ENCODE data around the gene PSKH1.

PSKH1 gene

DNA sequence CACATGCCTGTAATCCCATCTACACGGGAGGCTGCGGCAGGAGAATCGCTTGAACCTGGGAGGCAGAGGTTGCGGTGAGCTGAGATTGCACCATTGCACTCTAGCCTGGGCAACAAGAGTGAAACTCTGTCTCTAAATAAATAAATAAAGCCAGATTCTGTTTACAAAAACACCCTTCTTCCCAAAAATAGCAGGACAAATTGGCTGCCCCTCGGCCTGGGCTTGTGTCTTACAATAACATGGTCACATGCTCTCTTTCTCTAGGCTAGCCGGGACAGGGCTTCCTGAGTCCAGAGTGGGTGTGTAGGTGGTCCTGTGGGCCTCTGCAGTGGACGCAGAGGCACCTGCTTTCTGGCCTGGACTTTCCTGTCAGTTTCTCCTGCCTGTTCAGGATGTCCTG is 23.4 kb upstream of the PSKH1 start:
- no peak for DNase-seq (ENCODE audit: extremely low read depth, low read depth)

DNA sequence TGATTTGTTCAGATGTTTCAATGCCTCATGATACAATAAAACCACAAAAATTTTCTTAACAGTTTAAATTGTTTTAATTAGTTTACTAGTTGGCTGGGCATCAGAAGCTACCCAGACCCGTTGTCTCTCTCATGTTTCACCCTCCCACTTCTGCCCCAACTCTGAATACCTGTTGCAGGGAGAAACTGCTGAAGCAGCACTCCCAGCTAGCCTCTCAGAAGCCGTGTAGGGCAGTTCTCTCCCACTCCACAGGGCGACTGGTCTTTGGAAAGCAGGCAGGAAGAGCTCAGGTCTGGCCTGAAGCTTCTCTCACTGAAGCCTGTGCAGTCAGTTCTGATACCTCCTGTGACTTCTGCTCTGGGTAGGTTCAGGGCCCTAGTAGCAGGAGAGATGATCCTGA is 21.8 kb upstream of the PSKH1 start:
- no peak for DNase-seq (ENCODE audit: extremely low read depth, low read depth)
- TF ChIP-seq, protein P1, sequence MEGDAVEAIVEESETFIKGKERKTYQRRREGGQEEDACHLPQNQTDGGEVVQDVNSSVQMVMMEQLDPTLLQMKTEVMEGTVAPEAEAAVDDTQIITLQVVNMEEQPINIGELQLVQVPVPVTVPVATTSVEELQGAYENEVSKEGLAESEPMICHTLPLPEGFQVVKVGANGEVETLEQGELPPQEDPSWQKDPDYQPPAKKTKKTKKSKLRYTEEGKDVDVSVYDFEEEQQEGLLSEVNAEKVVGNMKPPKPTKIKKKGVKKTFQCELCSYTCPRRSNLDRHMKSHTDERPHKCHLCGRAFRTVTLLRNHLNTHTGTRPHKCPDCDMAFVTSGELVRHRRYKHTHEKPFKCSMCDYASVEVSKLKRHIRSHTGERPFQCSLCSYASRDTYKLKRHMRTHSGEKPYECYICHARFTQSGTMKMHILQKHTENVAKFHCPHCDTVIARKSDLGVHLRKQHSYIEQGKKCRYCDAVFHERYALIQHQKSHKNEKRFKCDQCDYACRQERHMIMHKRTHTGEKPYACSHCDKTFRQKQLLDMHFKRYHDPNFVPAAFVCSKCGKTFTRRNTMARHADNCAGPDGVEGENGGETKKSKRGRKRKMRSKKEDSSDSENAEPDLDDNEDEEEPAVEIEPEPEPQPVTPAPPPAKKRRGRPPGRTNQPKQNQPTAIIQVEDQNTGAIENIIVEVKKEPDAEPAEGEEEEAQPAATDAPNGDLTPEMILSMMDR (IDR thresholded peaks at IDR 0.05; ENCODE audit: low read depth, low read length), result no peak

More for the DNA sequence above, 23.4 kb upstream of the PSKH1 start:
- TF ChIP-seq, protein P1 (IDR thresholded peaks at IDR 0.05; ENCODE audit: low read depth, low read length), result no peak

DNA sequence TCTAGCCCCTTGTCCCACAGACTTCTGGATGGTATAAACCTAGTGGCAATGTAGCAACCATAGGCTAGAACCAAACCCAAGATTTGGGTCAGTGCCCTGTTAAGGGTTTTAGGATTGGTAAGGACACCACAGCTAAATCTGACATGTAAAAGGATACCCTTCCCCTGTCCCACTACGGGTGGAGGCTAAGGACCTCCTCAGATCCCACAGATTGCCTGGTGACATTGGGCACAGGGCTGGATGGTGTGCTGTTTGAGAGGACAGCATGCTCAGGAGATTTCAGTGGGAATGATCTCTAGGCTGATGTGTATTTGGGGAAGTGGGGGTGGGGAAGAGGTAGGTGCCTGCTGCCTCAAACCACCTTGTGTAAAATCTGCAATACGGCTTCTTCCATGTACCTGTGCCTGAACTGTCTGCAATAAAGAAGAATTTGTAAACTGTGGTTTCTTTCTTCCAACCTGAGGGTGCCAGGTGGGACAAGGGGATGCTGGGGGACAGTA is 20.9 kb upstream of the PSKH1 start:
- TF ChIP-seq, protein P1 (IDR thresholded peaks at IDR 0.05; ENCODE audit: low read depth, low read length), result no peak
- DNase-seq (ENCODE audit: extremely low read depth, low read depth), result no peak

- TF ChIP-seq, protein P1 (IDR thresholded peaks at IDR 0.05; ENCODE audit: low read depth, low read length), result no peak
- peak; percentile 50 for DNase-seq (ENCODE audit: extremely low read depth, low read depth)
Observed at GRCh38 chr16:67872631-67873434, 20.2 kb upstream of the PSKH1 start, which contains the start of gene EDC4. Gene EDC4, plus strand, starts transcription at chr16:67873052. Its CDS starts 210 bp downstream, at chr16:67873262.

DNA sequence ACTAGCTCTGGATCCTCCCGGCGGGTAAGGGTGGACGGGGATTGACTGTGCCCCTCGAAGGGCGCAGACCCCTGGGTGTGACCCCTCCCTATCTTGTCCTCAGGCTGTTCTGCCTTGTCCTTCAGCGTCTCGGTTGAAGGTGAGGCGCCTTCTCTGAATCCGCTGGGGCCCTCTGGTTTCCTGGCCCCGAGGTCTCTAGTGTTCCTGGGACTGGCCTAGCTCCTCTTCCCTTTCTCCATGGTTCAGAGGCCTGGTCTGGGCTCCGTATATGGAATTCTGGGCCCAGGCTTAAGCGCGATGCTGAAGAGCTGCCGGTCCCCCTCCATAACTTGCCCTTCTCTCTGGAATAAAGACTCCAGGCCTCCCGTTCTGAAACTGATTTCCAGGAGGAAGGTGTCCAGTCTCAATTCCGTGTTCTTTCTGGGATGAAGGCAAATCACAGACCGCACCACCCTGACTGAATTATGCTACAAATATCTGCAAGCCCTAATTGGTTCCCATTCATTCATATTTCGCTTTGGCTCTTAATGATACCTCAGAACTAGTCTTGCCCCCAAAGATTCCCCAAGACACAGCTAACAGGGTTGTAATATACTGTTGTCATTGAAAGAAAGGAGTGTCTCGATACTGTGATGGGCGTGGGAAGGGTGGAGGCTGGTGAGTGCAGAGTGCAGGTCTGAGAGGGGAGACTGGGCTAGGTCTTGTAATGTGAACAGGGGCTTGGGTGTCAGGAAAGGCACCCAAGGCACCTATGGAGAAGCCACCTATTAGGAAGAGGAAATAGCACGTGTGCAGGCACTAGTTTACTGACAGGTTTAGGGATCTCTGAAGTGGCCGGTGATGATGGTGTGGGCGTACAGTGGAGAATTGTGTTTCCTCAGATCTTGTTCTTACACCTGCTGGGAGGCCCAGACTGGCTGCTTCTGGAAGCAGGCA is 19.4 kb upstream of the PSKH1 start:
- DNase-seq (ENCODE audit: extremely low read depth, low read depth), result no peak
- TF ChIP-seq, protein P1 (IDR thresholded peaks at IDR 0.05; ENCODE audit: low read depth, low read length), result no peak

DNA sequence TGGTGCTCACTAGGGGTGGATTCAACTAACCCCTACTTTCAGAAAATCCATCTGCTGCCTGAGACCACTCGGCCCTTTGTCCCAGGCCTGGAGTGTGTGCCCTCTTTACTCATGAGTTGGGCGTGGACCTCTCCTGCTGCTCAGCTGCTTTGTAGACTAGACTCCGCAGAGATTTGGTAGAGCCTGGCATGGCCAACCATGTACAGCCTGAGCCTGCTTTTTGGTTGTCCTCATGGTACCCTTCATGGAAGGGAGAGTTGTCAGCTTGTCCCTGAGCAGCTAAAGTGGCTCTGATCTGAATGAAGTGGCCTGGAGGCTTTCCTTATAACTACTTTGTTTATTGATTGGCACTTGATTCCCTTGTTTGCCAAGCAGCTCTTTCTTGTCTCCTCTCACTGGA is 18.7 kb upstream of the PSKH1 start:
- DNase-seq (ENCODE audit: extremely low read depth, low read depth), result no peak
- TF ChIP-seq, protein P1 (IDR thresholded peaks at IDR 0.05; ENCODE audit: low read depth, low read length), result no peak

Measured in AG09319 (cell line).